ENCODE data around the gene WDR88. TPM values are rescaled to one million over a fixed set of nuclear protein-coding genes. Genes with fewer than 3 reads are reported as not detected.

Gene WDR88
- polyA plus RNA-seq, 1 donor from 2014 or later, result 0.35 TPM

DNA sequence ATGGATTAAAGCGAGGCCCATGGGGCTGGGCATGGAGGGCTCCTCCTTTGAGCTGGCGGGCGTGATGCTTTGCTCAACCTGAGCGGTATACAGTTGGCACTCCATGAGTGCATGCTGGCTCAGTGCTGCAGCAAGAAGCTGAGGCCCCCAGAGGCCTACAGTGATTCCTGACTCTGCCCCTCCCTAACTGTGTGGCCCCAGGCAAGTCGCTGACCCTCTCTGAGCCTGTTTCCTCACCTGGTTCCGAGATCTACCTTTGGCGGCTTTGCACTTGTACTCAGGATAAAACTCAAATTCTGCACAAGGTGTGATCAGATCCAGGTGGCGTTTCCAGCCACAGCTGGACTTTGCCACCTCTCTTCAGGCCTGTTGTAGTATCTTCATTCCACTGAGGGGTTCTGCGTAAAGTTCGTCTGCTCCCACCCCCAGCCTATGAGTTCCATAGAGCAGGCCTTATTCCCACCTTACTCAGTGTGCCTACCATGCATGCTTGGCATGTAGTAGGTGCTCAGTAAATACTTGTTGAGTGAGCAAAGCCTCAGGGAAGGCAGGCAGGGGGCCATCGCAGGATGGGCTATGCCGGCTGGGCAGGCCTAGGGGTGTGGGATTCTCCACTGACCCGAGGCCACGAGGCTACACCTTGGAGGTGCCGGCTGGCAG lies 70.1 kb downstream of the WDR88 start:
- no peak overlapping the region for H2AFZ ChIP-seq (ENCODE audit: low read depth, low read length)
- peaks cover 6% of the 10 kb centered on the region for H3K36me3 ChIP-seq (ENCODE audit: insufficient read depth, low read length)
- TF ChIP-seq, protein P1, sequence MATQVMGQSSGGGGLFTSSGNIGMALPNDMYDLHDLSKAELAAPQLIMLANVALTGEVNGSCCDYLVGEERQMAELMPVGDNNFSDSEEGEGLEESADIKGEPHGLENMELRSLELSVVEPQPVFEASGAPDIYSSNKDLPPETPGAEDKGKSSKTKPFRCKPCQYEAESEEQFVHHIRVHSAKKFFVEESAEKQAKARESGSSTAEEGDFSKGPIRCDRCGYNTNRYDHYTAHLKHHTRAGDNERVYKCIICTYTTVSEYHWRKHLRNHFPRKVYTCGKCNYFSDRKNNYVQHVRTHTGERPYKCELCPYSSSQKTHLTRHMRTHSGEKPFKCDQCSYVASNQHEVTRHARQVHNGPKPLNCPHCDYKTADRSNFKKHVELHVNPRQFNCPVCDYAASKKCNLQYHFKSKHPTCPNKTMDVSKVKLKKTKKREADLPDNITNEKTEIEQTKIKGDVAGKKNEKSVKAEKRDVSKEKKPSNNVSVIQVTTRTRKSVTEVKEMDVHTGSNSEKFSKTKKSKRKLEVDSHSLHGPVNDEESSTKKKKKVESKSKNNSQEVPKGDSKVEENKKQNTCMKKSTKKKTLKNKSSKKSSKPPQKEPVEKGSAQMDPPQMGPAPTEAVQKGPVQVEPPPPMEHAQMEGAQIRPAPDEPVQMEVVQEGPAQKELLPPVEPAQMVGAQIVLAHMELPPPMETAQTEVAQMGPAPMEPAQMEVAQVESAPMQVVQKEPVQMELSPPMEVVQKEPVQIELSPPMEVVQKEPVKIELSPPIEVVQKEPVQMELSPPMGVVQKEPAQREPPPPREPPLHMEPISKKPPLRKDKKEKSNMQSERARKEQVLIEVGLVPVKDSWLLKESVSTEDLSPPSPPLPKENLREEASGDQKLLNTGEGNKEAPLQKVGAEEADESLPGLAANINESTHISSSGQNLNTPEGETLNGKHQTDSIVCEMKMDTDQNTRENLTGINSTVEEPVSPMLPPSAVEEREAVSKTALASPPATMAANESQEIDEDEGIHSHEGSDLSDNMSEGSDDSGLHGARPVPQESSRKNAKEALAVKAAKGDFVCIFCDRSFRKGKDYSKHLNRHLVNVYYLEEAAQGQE (IDR thresholded peaks at IDR 0.05; ENCODE audit: borderline replicate concordance), result no peak
- TF ChIP-seq MXI1 (conservative IDR thresholded peaks at IDR 0.05; ENCODE audit: poor library complexity, severe bottlenecking), result no peak
- TF ChIP-seq RAD21 (conservative IDR thresholded peaks at IDR 0.05), result no peak
- no peak for TF ChIP-seq TAF1 (IDR thresholded peaks at IDR 0.05; ENCODE audit: low read depth)
- no peak for TF ChIP-seq EZH2 (IDR thresholded peaks at IDR 0.05; ENCODE audit: borderline replicate concordance, insufficient read depth, low read length, poor library complexity, severe bottlenecking)
- no peak for TF ChIP-seq POLR2AphosphoS5 (IDR thresholded peaks at IDR 0.05)
- no peak for TF ChIP-seq EP300 (conservative IDR thresholded peaks at IDR 0.05; ENCODE audit: poor library complexity, severe bottlenecking)
- TF ChIP-seq, protein P2, sequence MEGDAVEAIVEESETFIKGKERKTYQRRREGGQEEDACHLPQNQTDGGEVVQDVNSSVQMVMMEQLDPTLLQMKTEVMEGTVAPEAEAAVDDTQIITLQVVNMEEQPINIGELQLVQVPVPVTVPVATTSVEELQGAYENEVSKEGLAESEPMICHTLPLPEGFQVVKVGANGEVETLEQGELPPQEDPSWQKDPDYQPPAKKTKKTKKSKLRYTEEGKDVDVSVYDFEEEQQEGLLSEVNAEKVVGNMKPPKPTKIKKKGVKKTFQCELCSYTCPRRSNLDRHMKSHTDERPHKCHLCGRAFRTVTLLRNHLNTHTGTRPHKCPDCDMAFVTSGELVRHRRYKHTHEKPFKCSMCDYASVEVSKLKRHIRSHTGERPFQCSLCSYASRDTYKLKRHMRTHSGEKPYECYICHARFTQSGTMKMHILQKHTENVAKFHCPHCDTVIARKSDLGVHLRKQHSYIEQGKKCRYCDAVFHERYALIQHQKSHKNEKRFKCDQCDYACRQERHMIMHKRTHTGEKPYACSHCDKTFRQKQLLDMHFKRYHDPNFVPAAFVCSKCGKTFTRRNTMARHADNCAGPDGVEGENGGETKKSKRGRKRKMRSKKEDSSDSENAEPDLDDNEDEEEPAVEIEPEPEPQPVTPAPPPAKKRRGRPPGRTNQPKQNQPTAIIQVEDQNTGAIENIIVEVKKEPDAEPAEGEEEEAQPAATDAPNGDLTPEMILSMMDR (IDR thresholded peaks at IDR 0.05; ENCODE audit: poor library complexity, severe bottlenecking), result no peak
- TF ChIP-seq SMC3 (conservative IDR thresholded peaks at IDR 0.05; ENCODE audit: poor library complexity), result no peak

DNA sequence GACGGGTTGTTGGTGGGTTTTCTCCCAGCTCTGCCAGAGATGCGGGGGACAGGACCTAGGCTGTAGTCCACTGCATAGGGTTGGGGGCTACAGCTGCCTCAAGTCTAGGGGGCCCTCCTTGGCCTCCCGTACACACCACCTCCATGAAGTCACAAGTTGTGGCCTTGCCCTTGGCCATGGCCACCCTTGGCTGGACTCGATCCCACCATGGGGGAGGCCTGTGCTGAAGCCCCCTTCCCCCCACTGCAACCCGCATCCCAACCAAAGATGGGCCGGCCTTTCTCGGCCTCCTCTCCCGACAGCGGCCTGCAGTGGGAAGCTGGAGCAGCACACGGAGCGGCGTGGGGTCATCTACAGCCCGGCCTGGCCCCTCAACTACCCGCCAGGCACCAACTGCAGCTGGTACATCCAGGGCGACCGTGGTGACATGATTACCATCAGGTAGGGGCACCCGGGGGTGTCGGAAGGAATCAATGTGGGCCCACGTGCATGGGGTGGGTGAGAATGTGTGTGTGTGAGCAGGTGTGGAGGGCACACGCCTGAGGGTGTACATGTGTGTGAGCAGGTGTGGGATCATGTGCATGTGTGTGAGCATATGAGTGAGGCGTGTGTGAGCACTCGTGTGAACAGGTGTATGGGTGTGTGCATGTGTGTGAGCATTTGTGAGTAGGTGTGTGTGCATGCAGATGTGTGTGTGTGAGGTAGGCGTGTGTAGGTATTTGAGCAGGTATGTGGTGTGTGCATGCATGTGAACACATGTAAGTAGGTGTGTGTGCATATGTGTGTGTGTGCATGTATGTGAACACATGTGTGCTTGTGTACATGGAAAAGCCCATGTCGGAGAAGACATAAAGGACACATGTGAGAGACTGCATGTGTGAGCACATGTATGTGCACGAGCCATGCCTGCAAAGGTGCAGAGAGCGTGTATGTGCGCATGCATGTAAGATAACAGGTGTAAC lies 70.9 kb downstream of the WDR88 start:
- Histone ChIP-seq H3K27me3 (ENCODE audit: insufficient read depth, low read depth, low read length) (no peaks in the 10 kb centered on the region), H3F3A (ENCODE audit: insufficient read depth, low read length, poor library complexity, severe bottlenecking) (no peaks in the 10 kb centered on the region), H3K36me3 (ENCODE audit: insufficient read depth, low read length) (peaks cover 6% of the 10 kb centered on the region), H3K4me3 (ENCODE audit: low read length) (no peak overlapping the region), H3K9ac (ENCODE audit: low read length) (no peak overlapping the region), H3K9me3 (ENCODE audit: low read length) (no peaks in the 10 kb centered on the region), H3K9me2 (ENCODE audit: insufficient read depth, low read length) (no peaks in the 10 kb centered on the region), H3K79me2 (replicated peaks; ENCODE audit: insufficient read depth, low read length) (no peaks in the 10 kb centered on the region), H3K27ac (ENCODE audit: low read length) (no peak overlapping the region), H3K4me2 (ENCODE audit: low read length) (no peak overlapping the region), H2AFZ (ENCODE audit: low read depth, low read length) (no peak overlapping the region), H4K20me1 (ENCODE audit: insufficient read depth) (no peaks in the 10 kb centered on the region)
- TF ChIP-seq TAF1 (IDR thresholded peaks at IDR 0.05; ENCODE audit: low read depth) (no peak), SMC3 (conservative IDR thresholded peaks at IDR 0.05; ENCODE audit: poor library complexity) (no peak), MXI1 (conservative IDR thresholded peaks at IDR 0.05; ENCODE audit: poor library complexity, severe bottlenecking) (no peak), RAD21 (conservative IDR thresholded peaks at IDR 0.05) (no peak), EZH2 (IDR thresholded peaks at IDR 0.05; ENCODE audit: borderline replicate concordance, insufficient read depth, low read length, poor library complexity, severe bottlenecking) (no peak), EP300 (conservative IDR thresholded peaks at IDR 0.05; ENCODE audit: poor library complexity, severe bottlenecking) (no peak), POLR2AphosphoS5 (IDR thresholded peaks at IDR 0.05) (no peak)
- TF ChIP-seq, protein P1 (IDR thresholded peaks at IDR 0.05; ENCODE audit: borderline replicate concordance), result no peak
- TF ChIP-seq, protein P2 (IDR thresholded peaks at IDR 0.05; ENCODE audit: poor library complexity, severe bottlenecking), result no peak

More for the DNA sequence above, 70.1 kb downstream of the WDR88 start:
- Histone ChIP-seq H3K4me3 (ENCODE audit: low read length) (no peak overlapping the region), H3K27me3 (ENCODE audit: insufficient read depth, low read depth, low read length) (no peaks in the 10 kb centered on the region), H3K9ac (ENCODE audit: low read length) (no peak overlapping the region), H3K4me2 (ENCODE audit: low read length) (no peak overlapping the region), H3K27ac (ENCODE audit: low read length) (no peak overlapping the region), H3K9me2 (ENCODE audit: insufficient read depth, low read length) (no peaks in the 10 kb centered on the region), H3K79me2 (replicated peaks; ENCODE audit: insufficient read depth, low read length) (no peaks in the 10 kb centered on the region), H3F3A (ENCODE audit: insufficient read depth, low read length, poor library complexity, severe bottlenecking) (no peaks in the 10 kb centered on the region), H4K20me1 (ENCODE audit: insufficient read depth) (no peaks in the 10 kb centered on the region), H3K9me3 (ENCODE audit: low read length) (no peaks in the 10 kb centered on the region)
